ENCODE measurements around the gene PRSS50.

PRSS50 gene

DNA sequence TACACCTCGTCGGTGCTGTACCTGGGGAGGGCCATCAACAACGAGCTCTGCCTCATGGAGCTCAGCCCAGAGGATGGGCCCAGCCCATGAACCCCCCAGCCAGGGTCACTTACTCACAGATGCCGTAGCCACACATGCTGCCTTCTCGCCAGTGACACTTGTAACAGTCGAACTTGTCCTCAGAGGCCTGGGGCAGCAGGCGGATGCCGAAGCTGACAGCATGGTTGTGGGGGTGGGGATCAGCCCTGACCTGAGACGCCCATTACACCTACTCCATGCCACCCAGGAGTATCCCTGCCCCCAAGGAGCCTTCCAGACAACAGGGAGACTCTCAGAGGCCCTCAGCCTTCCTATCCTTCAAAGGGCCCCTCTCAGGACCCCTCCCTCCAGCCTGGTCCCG lies 36.3 kb downstream of the PRSS50 start:
- no peak for TF ChIP-seq CTCF (conservative IDR thresholded peaks at IDR 0.05)
- TF ChIP-seq ZFX (IDR thresholded peaks at IDR 0.05) = no peak
- H3K27ac ChIP-seq = no peak overlapping the region

- no peak for TF ChIP-seq CTCF (conservative IDR thresholded peaks at IDR 0.05)
- no peak overlapping the region for H3K27ac ChIP-seq
Observed at GRCh38 chr3:46680298-46680826, 37.3 kb downstream of the PRSS50 start.

- H3K27ac ChIP-seq = no peak overlapping the region
- no peak for TF ChIP-seq CTCF (conservative IDR thresholded peaks at IDR 0.05)
- TF ChIP-seq ZFX (IDR thresholded peaks at IDR 0.05) = no peak
Observed at GRCh38 chr3:46679681-46680080, 38.0 kb downstream of the PRSS50 start.

GRCh38 chr3:46678280-46678679 lies 39.4 kb downstream of the PRSS50 start:
- TF ChIP-seq ZFX (IDR thresholded peaks at IDR 0.05) (no peak), CTCF (conservative IDR thresholded peaks at IDR 0.05) (no peak)
- H3K27ac ChIP-seq = no peak overlapping the region

DNA sequence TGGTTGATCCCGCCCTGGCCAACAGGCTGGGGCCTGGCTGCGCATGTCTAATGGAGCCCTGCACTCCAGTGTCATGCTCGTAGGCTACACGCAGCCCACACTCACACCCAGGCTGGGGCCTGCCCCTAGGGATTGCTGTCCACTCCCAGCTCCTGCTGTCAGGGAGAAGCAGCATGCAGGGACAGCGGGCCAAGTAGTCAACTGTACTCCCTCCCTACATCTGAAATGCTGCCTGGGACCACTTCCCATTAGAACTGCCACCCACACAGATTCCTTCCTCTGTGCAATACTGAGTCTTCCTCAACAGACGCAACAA lies 40.3 kb downstream of the PRSS50 start:
- no peak overlapping the region for H3K27ac ChIP-seq
- no peak for TF ChIP-seq ZFX (IDR thresholded peaks at IDR 0.05)
- TF ChIP-seq CTCF (conservative IDR thresholded peaks at IDR 0.05) = no peak

DNA sequence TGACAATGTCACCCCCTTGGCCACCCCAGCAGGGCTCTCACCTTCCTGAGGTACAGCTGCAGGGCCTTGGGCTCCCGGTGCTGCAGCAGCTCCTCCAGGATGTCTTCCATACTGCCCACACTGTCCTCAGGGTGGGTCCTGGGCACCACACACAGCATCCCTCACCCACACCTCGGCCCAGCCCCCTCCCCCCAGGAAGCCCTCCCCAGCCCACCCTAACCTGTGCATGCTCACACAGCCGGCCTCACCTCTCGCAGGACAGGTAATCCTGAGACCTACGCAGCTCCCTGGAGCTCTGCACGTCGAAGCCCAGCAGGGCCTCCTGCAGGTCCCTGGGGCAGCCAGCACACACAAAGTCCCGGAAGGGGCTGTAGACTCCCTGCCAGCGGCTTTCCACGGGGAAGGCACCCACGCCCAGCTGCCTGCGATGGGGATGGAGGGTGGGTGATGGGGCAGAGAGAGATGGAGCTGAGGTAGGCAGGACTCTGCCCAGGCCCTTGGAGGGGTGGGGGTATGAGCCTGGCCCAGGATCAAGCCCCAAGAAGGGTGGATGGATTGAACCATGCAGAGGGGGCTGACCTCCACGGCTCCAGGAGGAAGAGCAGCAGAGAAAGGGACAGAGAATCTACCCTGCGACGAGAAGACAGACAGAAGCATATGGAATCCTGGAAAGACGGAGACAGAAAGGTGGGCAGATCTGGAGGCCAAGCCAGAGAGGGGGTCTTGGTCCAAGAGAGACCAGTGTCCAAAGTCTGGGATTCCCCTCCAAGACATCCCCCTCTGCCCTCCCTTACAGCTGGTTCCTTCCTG lies 40.9 kb downstream of the PRSS50 start:
- H3K27ac ChIP-seq = no peak overlapping the region
- no peak for TF ChIP-seq CTCF (conservative IDR thresholded peaks at IDR 0.05)
- no peak for TF ChIP-seq ZFX (IDR thresholded peaks at IDR 0.05)

GRCh38 chr3:46675843-46676567 lies 41.7 kb downstream of the PRSS50 start:
- no peak overlapping the region for H3K27ac ChIP-seq
- TF ChIP-seq CTCF (conservative IDR thresholded peaks at IDR 0.05) (no peak), ZFX (IDR thresholded peaks at IDR 0.05) (no peak)
